Endometrial microvascular endothelial cells (primary cell): ENCODE data around the gene CCDC34. TPM values are rescaled to one million over a fixed set of nuclear protein-coding genes. Genes with fewer than 3 reads are reported as not detected.

Experiments
- in situ Hi-C: cut with HindIII; loops from 2 replicates; pipeline ENCODE4 v1.10.0; 2017; ENCODE audit warnings: low sequenced_read_pairs, low pct_unique_long_range_greater_than_20kb; ENCODE audit errors: inconsistent ontology term
- total RNA-seq: library from RNA; depleted of rRNA; stranded (reverse); fragments of >200 nt; gene quantifications from one replicate; pipeline ENCODE4 v1.2.3, GENCODE V29; 2015; ENCODE audit errors: inconsistent ontology term

The CCDC34 gene
- total RNA-seq, 1 donor from 2014 or later: 5.4 TPM

- in situ Hi-C loops: no loop called here
Measured at GRCh38 chr11:27373392-27373791, 10.4 kb upstream of the CCDC34 start.

- in situ Hi-C loops: no loop called here
Measured at GRCh38 chr11:27372164-27372563, 9.1 kb upstream of the CCDC34 start.

- in situ Hi-C loops: no loop called here
Measured at GRCh38 chr11:27371489-27371888, 8.5 kb upstream of the CCDC34 start.

- in situ Hi-C loops: no loop called here
Measured at GRCh38 chr11:27370374-27370773, 7.4 kb upstream of the CCDC34 start.

- in situ Hi-C loops: no loop called here
Measured at GRCh38 chr11:27367881-27368280, 4.9 kb upstream of the CCDC34 start.

- in situ Hi-C loops: no loop called here
Measured at GRCh38 chr11:27363576-27364117, 632 bp upstream of the CCDC34 start.

- in situ Hi-C loops: no loop called here
Measured at GRCh38 chr11:27361649-27362431, 1.2 kb downstream of the CCDC34 start.

GRCh38 chr11:27358296-27358695 lies 4.7 kb downstream of the CCDC34 start:
- in situ Hi-C loops: no loop called here

GRCh38 chr11:27357250-27357649 lies 5.8 kb downstream of the CCDC34 start:
- in situ Hi-C loops: no loop called here

- in situ Hi-C loops: no loop called here
Measured at GRCh38 chr11:27356624-27357222, 6.3 kb downstream of the CCDC34 start.

GRCh38 chr11:27355575-27356104 lies 7.4 kb downstream of the CCDC34 start:
- in situ Hi-C loops: no loop called here

- in situ Hi-C loops: no loop called here
Measured at GRCh38 chr11:27354359-27354965, 8.6 kb downstream of the CCDC34 start.

- in situ Hi-C loops: no loop called here
Measured at GRCh38 chr11:27353593-27354358, 9.2 kb downstream of the CCDC34 start.

GRCh38 chr11:27352781-27353180 lies 10.2 kb downstream of the CCDC34 start:
- in situ Hi-C loops: no loop called here

GRCh38 chr11:27350511-27350910 lies 12.5 kb downstream of the CCDC34 start:
- in situ Hi-C loops: no loop called here

- in situ Hi-C loops: no loop called here
Measured at GRCh38 chr11:27349919-27350318, 13.1 kb downstream of the CCDC34 start.

- in situ Hi-C loops: no loop called here
Measured at GRCh38 chr11:27348340-27348873, 14.6 kb downstream of the CCDC34 start.

GRCh38 chr11:27347359-27348339 lies 15.4 kb downstream of the CCDC34 start:
- in situ Hi-C loops: no loop called here
